Measurements from ENCODE around the gene PRKAR1B.

Gene PRKAR1B

DNA sequence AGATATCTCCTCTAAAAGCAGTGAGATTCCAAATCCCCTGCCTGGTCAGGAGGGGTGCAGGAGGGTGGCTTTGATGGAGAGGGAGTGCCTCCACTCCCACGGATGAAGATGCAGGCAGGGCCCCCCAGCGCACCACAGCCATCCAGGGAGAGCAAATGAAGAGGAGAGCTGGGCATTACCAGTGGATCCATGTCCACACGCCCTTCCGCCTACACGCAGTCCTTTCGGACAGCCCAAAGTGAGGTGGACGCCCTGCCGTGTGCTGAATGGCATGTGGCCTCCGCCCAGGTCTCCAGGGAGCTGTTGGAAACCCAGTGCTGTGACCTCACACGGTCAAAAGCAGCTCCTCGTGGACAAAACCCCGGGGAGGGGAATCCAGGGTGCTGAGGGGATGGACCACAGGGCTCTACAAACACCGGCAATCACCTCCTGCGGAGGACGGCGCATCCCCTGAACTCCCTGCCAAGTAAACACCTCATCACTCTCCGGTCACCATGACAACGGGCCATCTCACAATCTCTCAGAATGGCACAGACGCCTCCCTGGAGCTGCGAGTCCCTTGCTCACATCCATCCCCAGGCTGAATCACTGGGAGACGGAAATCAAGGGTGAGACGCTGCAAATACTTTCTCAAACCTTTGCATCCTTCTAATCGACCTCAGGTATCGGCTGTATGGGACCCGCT lies 35.6 kb downstream of the PRKAR1B start:
- DNase-seq = no peak

GRCh38 chr7:690478-691360 lies 36.4 kb downstream of the PRKAR1B start:
- no peak for DNase-seq

GRCh38 chr7:685540-685939 lies 41.5 kb downstream of the PRKAR1B start:
- DNase-seq = no peak

DNA sequence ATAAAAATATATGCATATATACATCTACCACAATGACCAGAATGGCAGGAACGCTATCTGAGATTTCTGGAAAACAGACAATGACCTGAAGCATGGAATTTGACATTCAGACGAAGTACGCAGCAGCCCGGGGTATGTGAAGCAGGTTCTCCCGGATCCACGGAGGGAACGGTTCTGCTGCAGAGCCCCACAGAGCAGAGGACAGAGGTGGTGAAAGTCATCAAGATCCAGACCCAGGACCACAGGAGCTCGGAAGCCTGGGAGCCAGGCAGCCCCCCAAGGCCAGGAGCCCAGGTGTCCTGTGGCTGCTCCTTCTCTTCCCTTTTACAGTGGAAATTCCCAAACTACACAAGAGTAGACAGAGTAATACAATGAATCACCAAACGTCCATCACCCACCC lies 42.7 kb downstream of the PRKAR1B start:
- no peak for DNase-seq

- no peak for DNase-seq
Observed at GRCh38 chr7:683526-684205, 43.4 kb downstream of the PRKAR1B start.

GRCh38 chr7:682810-683209 lies 44.3 kb downstream of the PRKAR1B start:
- DNase-seq = no peak

- no peak for DNase-seq
Observed at GRCh38 chr7:681551-682307, 45.4 kb downstream of the PRKAR1B start.

- DNase-seq = no peak
Observed at GRCh38 chr7:680411-681127, 46.5 kb downstream of the PRKAR1B start.

- no peak for DNase-seq
Observed at GRCh38 chr7:676972-677385, 50.1 kb downstream of the PRKAR1B start.

DNA sequence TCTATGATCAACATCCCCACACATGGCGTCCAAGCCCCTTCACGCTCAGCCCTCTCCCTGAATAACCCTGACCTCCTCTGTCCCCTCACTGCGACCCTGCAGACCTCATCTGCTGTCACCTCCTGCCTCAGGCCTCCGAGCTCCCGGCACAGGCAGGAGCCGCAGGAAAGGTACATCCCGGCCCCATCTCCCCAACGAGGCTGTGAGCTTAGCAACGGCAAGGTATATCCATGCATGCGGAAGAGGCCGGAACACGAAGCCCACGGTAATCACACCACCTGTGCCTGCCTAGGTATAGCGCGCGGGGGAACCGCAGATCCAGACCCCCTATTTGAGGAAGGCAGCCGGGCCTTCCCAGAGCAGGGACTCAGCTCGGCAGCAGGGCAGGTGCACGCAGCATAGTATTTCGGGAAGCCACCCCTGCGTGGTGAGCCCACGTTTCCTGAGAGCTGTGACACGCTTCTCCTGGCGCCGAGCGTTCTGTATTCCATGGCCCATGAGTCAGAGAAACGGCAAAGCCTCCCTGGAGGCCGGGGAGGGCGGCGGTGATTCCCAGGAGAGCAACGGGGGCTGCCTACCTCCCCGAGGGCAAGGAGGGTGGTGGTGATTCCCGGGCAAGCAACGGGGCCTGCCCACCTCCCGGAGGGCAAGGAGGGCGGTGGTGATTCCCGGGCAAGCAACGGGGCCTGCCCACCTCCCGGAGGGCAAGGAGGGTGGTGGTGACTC lies 50.7 kb downstream of the PRKAR1B start:
- DNase-seq = no peak

GRCh38 chr7:674454-675410 lies 52.3 kb downstream of the PRKAR1B start:
- no peak for DNase-seq

DNA sequence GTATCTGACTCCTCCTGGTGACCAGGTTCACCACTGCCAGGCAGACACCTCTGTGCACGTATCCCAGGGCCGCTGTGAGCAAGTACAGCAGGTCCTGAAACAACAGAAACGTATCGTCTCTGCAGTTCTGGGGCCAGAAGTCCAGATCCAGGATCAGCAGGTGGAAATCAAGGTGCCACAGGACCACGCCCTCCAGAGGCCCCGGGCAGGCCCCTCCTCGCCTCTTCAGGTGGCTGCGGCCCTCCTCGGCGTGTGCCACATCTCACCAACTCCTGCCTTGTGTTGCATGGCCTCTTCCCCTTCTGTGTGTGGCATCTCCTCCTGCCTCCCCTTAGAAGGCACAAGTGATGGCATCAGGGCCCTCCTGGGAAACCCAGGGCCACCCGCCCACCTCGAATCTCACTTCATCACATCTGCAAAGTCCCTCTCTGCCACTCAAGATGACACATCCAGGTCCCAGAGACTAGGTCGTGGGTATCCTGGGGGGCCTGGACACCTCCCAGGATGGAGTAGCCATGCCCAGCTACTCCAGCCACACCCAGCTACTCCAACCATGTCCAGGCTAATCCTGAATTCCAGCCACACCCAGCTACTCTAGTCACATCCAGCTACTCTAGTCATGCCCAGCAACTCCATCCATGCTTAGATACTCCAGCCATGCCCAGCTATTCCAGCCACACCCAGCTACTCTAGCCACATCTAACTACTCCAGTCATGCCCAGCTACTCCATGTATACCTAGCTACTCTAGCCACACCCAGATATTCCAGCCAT lies 53.2 kb downstream of the PRKAR1B start:
- no peak for DNase-seq

DNA sequence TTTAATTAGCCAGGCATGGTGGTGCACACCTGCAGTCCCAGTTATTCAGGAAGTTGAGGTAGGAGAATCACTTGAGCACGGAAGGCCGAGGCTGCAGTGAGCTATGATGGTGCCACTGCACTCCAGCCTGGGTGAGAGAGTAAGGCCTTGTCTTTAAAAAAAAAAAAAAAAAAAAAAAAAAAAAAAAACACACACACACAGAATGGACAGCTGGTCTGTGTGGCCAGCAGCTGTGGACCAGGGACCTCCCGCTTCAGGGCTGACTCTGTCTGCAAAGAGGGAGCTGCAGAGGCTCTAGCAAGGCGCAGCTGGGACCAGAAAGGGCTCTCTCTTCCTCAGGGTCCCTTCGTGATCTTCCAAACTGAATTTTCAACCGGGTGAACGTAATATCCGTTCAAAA lies 54.2 kb downstream of the PRKAR1B start:
- DNase-seq = no peak

- no peak for DNase-seq
Observed at GRCh38 chr7:671415-672042, 55.6 kb downstream of the PRKAR1B start.

DNA sequence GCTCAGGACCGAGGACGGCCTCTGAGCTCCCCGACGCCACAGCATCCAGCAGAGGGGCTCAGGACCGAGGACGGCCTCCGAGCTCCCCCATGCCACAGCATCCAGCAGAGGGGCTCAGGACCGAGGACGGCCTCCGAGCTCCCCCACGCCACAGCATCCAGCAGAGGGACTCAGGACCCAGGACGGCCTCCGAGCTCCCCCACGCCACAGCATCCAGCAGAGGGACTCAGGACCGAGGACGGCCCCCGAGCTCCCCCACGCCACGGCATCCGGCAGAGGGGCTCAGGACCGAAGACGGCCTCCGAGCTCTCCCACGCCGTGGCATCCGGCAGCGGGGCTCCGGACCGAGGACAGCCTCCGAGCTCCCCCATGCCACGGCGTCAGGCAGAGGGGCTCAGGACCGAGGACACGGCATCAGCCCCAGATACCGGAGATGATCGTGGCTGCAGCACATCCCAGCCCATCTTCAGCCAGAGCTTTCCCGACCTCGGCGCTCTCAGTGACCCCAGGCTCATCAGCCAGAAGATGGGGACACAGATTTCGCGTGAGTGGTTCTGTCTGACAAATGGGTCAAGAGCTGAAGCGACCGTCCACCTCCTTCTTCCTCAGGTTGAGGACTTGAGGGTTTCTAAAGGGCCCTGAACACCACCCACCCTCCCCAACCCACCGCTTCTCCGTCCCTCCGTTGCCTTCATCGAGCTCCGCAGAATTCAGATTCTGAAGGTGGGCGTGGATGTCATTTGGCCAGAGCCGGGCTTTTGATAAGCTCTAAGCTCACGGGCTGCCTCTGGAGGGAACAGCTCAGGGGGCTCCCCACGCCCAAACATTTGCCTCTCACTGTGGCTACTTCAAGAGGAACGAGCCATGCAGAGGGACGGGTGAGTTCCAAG lies 56.3 kb downstream of the PRKAR1B start:
- DNase-seq = no peak

DNA sequence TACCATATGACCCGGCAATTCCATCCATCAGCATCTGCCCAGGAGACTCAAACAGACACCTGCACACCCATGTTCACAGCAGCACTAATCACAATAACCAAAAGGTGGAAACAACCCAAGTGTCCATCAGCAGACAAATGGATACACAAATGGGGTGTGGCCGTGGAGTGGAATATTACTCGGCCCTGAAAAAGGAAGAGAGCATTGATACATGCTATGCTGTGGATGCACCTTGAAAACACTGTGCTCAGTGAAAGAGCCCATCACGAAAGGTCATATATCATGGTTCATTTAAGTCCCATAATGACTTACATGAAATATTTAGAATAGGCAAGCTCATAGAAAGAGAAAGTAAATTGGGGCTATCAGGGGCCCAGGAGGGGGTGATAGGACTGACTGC lies 58.1 kb downstream of the PRKAR1B start:
- no peak for DNase-seq

- no peak for DNase-seq
Observed at GRCh38 chr7:668139-668931, 58.7 kb downstream of the PRKAR1B start.

Measured in stimulated activated CD4-positive, alpha-beta T cell treated with anti-CD3 and anti-CD28 coated beads, Interleukin-4, amount 100 ng/mL, for 24 hours (primary cell).